Hypothalamus (tissue), 51 donors: ENCODE measurements around the gene KLHL29.
"Not testable (repeated sequence)": the region's sequence is repeated elsewhere in the genome, so short reads cannot be mapped to it uniquely, and the experiment has no call there.

Source experiments
- DNase-seq, 51 donors: peaks; one replicate each; lab custom pipeline; 2025; lab: John Stamatoyannopoulos, UW

KLHL29 gene

GRCh38 chr2:23391237-23391736 lies 6.3 kb downstream of the KLHL29 start:
- not testable (repeated sequence) for DNase-seq

- no peak for DNase-seq
These were observed 8.7 kb downstream of the KLHL29 start for GRCh38 chr2:23393722-23394121.

- DNase-seq = no peak
These were observed 9.7 kb downstream of the KLHL29 start for GRCh38 chr2:23394700-23395099.

- no peak for DNase-seq
These were observed 12.5 kb downstream of the KLHL29 start for GRCh38 chr2:23397478-23397877.

- no peak for DNase-seq
These were observed 14.8 kb downstream of the KLHL29 start for GRCh38 chr2:23399674-23400261.

- no peak for DNase-seq
These were observed 15.7 kb downstream of the KLHL29 start for GRCh38 chr2:23400703-23401102.

GRCh38 chr2:23401427-23402204 lies 16.6 kb downstream of the KLHL29 start:
- DNase-seq = no peak

- DNase-seq = no peak
These were observed 17.3 kb downstream of the KLHL29 start for GRCh38 chr2:23402205-23402740.

GRCh38 chr2:23404426-23404825 lies 19.4 kb downstream of the KLHL29 start:
- peak in 12 of 51 donors; percentile 8 to 57 (median 16) for DNase-seq

GRCh38 chr2:23409248-23409647 lies 24.3 kb downstream of the KLHL29 start:
- DNase-seq = peak in 1 of 51 donors; percentile 19

- DNase-seq = no peak
These were observed 25.6 kb downstream of the KLHL29 start for GRCh38 chr2:23410596-23410995.

- DNase-seq = no peak
These were observed 26.9 kb downstream of the KLHL29 start for GRCh38 chr2:23411752-23412431.

GRCh38 chr2:23412556-23413155 lies 27.7 kb downstream of the KLHL29 start:
- DNase-seq = no peak

- no peak for DNase-seq
These were observed 28.7 kb downstream of the KLHL29 start for GRCh38 chr2:23413641-23414040.

GRCh38 chr2:23414106-23414505 lies 29.1 kb downstream of the KLHL29 start:
- DNase-seq = no peak

- DNase-seq = no peak
These were observed 29.9 kb downstream of the KLHL29 start for GRCh38 chr2:23414871-23415270.

GRCh38 chr2:23417310-23417709 lies 32.3 kb downstream of the KLHL29 start:
- DNase-seq = no peak

GRCh38 chr2:23418056-23418455 lies 33.1 kb downstream of the KLHL29 start:
- no peak for DNase-seq

GRCh38 chr2:23418461-23418911 lies 33.5 kb downstream of the KLHL29 start:
- DNase-seq = no peak

GRCh38 chr2:23419171-23420090 lies 34.5 kb downstream of the KLHL29 start:
- no peak for DNase-seq
